ENCODE data around the gene UGT1A6. TPM values are rescaled to one million over a fixed set of nuclear protein-coding genes. Genes with fewer than 3 reads are reported as not detected.
"Not testable (repeated sequence)": the region's sequence is repeated elsewhere in the genome, so short reads cannot be mapped to it uniquely, and the experiment has no call there.

The UGT1A6 gene
- total RNA-seq, 1 donor from 2014 or later = not detected

DNA sequence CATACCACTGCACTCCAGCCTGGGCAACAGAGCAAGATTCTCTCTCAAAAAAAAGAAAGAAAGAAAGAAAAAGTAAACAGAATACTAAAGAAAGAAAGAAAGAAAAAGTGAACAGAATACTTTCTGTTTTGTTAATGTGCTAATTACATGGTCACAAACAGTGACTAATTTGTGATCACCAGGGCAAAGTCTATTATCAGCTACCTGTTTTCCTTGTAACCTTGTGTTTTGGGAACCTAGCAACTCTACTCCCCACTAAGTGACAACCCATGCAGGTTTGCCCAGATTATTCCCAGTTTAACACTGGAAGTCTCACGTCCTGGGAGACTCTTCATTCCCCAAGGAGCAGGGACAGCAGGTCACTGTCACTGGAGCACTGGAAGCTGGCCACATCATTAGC, 37.6 kb upstream of the UGT1A6 start:
- Mint-ChIP-seq H3K27ac (no peak overlapping the region), H3K36me3 (ENCODE audit: low read depth) (no peaks in the 10 kb centered on the region), H3K9me3 (no peaks in the 10 kb centered on the region), H3K4me1 (no peaks in the 10 kb centered on the region), H3K4me3 (no peak overlapping the region), H3K27me3 (peaks cover 38% of the 10 kb centered on the region)
- ChIA-PET CTCF (no interaction called here), POLR2A (no interaction called here)
- ATAC-seq (ENCODE audit: low read depth) (no peak), DNase-seq (no peak)
- intact Hi-C loops (cut with micrococcal nuclease) = no loop called here
- TF ChIP-seq, protein P1, sequence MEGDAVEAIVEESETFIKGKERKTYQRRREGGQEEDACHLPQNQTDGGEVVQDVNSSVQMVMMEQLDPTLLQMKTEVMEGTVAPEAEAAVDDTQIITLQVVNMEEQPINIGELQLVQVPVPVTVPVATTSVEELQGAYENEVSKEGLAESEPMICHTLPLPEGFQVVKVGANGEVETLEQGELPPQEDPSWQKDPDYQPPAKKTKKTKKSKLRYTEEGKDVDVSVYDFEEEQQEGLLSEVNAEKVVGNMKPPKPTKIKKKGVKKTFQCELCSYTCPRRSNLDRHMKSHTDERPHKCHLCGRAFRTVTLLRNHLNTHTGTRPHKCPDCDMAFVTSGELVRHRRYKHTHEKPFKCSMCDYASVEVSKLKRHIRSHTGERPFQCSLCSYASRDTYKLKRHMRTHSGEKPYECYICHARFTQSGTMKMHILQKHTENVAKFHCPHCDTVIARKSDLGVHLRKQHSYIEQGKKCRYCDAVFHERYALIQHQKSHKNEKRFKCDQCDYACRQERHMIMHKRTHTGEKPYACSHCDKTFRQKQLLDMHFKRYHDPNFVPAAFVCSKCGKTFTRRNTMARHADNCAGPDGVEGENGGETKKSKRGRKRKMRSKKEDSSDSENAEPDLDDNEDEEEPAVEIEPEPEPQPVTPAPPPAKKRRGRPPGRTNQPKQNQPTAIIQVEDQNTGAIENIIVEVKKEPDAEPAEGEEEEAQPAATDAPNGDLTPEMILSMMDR (IDR thresholded peaks at IDR 0.05) = no peak

DNA sequence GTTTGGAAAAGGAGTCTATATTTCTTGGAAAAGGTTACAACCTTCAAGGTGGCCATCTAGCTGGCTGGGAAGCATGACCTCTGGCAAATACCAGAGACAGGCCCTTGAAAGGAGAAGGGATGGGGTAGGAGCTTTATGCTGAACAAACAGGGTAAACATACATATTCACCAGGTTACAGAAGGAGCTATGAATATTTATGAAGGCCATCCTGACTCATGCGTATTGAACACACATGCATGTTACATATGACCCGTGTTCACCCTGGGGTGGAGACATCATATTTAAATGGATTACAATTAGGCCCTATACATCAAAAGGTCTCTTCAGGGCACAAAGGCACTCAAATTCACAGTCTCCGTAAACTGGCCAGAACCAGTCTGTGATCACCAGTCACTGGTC, 36.7 kb upstream of the UGT1A6 start:
- DNase-seq; H3K9me3 Mint-ChIP-seq; H3K36me3 Mint-ChIP-seq (ENCODE audit: low read depth); H3K4me1 Mint-ChIP-seq; POLR2A ChIA-PET; ATAC-seq (ENCODE audit: low read depth); H3K27ac Mint-ChIP-seq; CTCF ChIA-PET; H3K4me3 Mint-ChIP-seq; intact Hi-C loops (cut with micrococcal nuclease): not testable (repeated sequence)
- peaks cover 38% of the 10 kb centered on the region for H3K27me3 Mint-ChIP-seq

DNA sequence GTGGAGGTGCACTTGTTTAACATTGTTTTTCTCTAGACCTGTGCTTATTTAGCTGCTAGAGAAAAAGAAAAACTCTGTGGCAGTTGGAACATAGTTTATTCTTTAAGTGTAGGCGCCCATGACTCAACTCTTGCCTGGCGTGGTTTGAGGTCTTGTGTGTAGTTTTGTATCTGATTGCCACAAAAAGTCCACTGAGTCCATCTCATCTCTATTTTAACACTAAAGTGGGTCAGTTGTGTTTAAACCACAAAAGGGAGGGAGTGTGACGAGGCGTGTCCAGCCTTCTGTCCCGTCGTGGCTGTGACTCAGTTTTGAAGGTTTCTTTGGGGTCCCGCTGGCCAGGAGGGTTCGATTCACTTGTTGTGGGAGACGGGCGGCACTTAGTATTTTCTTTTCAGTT, 36.2 kb upstream of the UGT1A6 start:
- Mint-ChIP-seq H3K27me3 (peaks cover 42% of the 10 kb centered on the region), H3K4me3 (no peak overlapping the region), H3K36me3 (ENCODE audit: low read depth) (no peaks in the 10 kb centered on the region), H3K27ac (no peak overlapping the region), H3K4me1 (no peaks in the 10 kb centered on the region), H3K9me3 (no peaks in the 10 kb centered on the region)
- intact Hi-C loops (cut with micrococcal nuclease) = no loop called here
- TF ChIP-seq, protein P1 (IDR thresholded peaks at IDR 0.05) = no peak
- no peak for DNase-seq
- no peak for ATAC-seq (ENCODE audit: low read depth)
- ChIA-PET CTCF (no interaction called here), POLR2A (no interaction called here)

DNA sequence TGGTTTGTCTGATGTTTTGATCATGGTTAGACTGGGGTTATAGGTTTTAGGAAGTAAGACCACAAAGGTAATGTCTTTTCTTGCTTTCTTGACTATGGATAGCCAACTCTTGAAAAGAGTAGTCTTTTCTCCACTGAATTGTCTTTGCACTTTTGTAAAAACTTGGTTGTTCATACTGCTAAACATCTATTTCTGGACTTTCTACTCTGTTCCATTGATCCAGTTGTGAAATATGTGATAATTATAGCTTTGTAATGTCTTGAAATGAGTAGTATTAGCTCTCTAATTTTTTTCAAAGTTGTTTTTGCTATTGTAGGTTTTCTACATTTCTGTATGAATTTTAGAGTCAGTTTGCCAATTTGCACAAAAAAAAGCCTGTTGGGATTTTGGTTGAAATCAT, 34.1 kb upstream of the UGT1A6 start:
- no peaks in the 10 kb centered on the region for H3K4me1 Mint-ChIP-seq
- no peak overlapping the region for H3K27ac Mint-ChIP-seq
- peaks cover 49% of the 10 kb centered on the region for H3K27me3 Mint-ChIP-seq
- ATAC-seq (ENCODE audit: low read depth) (no peak), DNase-seq (no peak)
- TF ChIP-seq, protein P1 (IDR thresholded peaks at IDR 0.05) = no peak
- POLR2A ChIA-PET = no interaction called here
- H3K9me3 Mint-ChIP-seq = no peaks in the 10 kb centered on the region
- CTCF ChIA-PET = no interaction called here
- no peaks in the 10 kb centered on the region for H3K36me3 Mint-ChIP-seq (ENCODE audit: low read depth)
- no peak overlapping the region for H3K4me3 Mint-ChIP-seq
- intact Hi-C loops (cut with micrococcal nuclease) = no loop called here

DNA sequence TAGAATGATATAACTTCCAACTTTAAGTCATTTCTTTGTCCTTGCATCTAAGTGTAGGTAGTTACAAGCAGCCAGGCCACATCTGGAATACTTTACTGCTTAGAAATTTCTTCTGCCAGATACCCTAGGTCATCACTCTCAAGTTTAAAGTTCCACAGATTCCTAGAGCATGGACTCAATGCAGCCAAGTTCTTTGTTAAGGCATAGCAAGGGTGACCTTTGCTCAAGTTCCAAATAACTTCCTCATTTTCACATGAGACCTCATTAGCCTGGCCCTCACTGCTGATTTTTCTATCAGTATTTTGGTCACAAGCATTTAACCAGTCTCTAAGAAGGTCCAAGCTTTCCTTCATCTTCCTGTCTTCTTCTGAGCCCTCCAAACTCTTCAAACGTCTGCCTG, 28.8 kb upstream of the UGT1A6 start:
- POLR2A ChIA-PET = no interaction called here

More for the DNA sequence above, 28.8 kb upstream of the UGT1A6 start:
- CTCF ChIA-PET = no interaction called here
- TF ChIP-seq, protein P1 (IDR thresholded peaks at IDR 0.05) = no peak
- Mint-ChIP-seq H3K27ac (no peak overlapping the region), H3K4me3 (no peak overlapping the region), H3K36me3 (ENCODE audit: low read depth) (no peaks in the 10 kb centered on the region), H3K9me3 (no peaks in the 10 kb centered on the region), H3K4me1 (no peaks in the 10 kb centered on the region), H3K27me3 (peaks cover 47% of the 10 kb centered on the region)
- ATAC-seq (ENCODE audit: low read depth) (no peak), DNase-seq (no peak)
- intact Hi-C loops (cut with micrococcal nuclease) = no loop called here
